Left ventricle myocardium inferior (tissue), 1 donor: ENCODE results near the gene HOXA13. TPM values are rescaled to one million over a fixed set of nuclear protein-coding genes. Genes with fewer than 3 reads are reported as not detected.

Source experiments
- DNase-seq: peaks from one replicate; pipeline ENCODE4 v3.0.0-alpha.2; 2020
- H3K27ac ChIP-seq: fragments of 200-600 bp; replicated peaks from 2 replicates; pipeline ENCODE4 v1.8.0; 2021
- H3K27me3 ChIP-seq: fragments of 200-600 bp; 2 replicates; pipeline ENCODE4 v1.8.0; 2021; ENCODE audit warnings: low read depth
- H3K36me3 ChIP-seq: fragments of 200-600 bp; 2 replicates; pipeline ENCODE4 v1.8.0; 2021
- H3K4me1 ChIP-seq: fragments of 200-600 bp; 2 replicates; pipeline ENCODE4 v1.8.0; 2021
- H3K4me3 ChIP-seq: fragments of 200-600 bp; 2 replicates; pipeline ENCODE4 v1.8.0; 2021; ENCODE audit warnings: mild to moderate bottlenecking, moderate library complexity
- H3K9me3 ChIP-seq: fragments of 200-600 bp; replicated peaks from 2 replicates; pipeline ENCODE4 v1.8.0; 2021
- intact Hi-C: fragments of 100-400 bp; cut with micrococcal nuclease; formaldehyde crosslinking; loops from one replicate; pipeline ENCODE4 v1.11.0; 2022
- total RNA-seq: library from RNA; stranded (reverse); fragmentation: NEBNext Ultra II Directional; extraction: Animal tissue kit (Norgen Biotek cat#: 25700); gene quantifications from one replicate; pipeline ENCODE4 v1.2.1, GENCODE V29; 2021
- TF ChIP-seq, protein P1 (sequence below): fragments of 200-600 bp; IDR thresholded peaks from 2 replicates; pipeline ENCODE4 v1.8.0; 2021; ENCODE audit warnings: antibody characterized with exemption, mild to moderate bottlenecking, borderline replicate concordance
- donor health status: DM: no; HTN: yes; CAD: no; lungs with severe emphysema.

Gene HOXA13
- total RNA-seq, 1 donor from 2014 or later: not detected

DNA sequence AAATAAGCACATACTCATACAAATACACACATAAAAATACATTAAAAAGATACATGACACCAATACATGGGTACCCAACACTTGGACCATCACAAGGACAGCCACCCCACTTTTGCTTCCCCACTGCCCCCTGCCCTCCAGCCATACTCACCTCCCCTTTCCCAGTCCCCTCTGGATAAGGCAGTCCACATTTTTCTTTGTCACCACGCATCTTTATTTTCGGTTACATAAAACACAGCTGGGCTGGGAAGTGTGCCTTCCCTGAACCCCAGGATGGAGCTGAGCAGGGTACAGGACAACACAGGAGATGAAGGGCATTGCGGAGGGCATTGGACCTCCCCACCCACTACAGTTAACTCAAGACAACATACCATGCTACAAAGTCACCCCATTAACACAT lies 46.4 kb downstream of the HOXA13 start:
- Histone ChIP-seq H3K9me3 (no peaks in the 10 kb centered on the region), H3K27me3 (peaks cover 100% of the 10 kb centered on the region), H3K4me3 (no peak overlapping the region), H3K36me3 (no peaks in the 10 kb centered on the region), H3K27ac (no peak overlapping the region), H3K4me1 (peaks cover 48% of the 10 kb centered on the region)
- TF ChIP-seq, protein P1, sequence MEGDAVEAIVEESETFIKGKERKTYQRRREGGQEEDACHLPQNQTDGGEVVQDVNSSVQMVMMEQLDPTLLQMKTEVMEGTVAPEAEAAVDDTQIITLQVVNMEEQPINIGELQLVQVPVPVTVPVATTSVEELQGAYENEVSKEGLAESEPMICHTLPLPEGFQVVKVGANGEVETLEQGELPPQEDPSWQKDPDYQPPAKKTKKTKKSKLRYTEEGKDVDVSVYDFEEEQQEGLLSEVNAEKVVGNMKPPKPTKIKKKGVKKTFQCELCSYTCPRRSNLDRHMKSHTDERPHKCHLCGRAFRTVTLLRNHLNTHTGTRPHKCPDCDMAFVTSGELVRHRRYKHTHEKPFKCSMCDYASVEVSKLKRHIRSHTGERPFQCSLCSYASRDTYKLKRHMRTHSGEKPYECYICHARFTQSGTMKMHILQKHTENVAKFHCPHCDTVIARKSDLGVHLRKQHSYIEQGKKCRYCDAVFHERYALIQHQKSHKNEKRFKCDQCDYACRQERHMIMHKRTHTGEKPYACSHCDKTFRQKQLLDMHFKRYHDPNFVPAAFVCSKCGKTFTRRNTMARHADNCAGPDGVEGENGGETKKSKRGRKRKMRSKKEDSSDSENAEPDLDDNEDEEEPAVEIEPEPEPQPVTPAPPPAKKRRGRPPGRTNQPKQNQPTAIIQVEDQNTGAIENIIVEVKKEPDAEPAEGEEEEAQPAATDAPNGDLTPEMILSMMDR: no peak
- DNase-seq: no peak
- intact Hi-C loops: no loop called here

DNA sequence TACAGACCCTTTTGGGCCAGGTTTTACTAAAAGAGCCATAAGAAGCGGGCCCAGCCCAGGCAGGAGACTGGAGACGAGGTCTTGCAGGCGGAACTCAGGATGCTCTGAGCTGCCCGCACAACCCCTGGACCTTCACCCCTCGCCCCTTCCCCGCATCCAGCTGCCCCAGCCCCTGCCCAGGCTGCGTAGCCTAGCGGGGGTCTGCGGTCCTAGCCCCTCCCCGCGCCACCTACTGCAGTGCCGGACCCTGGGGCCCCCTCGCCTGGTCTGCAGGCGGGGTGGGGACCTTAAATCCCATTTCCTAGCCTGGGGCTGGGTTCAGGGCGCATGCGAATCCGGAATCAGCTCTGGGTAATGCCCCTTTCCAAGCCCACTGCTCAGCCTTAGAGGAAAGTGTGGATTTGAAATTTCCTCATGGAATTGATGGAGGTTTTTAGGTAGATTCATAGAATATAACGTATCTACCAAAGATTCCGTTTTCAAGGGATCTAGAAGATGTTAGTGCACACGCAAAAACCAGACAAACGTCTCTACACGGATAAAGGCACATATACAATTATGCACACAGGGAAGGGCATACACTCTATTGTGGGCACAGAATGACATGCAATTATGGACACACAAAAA lies 47.0 kb downstream of the HOXA13 start:
- peaks cover 100% of the 10 kb centered on the region for H3K27me3 ChIP-seq
- peaks cover 54% of the 10 kb centered on the region for H3K4me1 ChIP-seq
- TF ChIP-seq, protein P1: no peak
- intact Hi-C loops: no loop called here
- H3K9me3 ChIP-seq: no peaks in the 10 kb centered on the region
- H3K36me3 ChIP-seq: no peaks in the 10 kb centered on the region
- no peak for DNase-seq
- H3K4me3 ChIP-seq: peak overlapping the region; percentile 28
- no peak overlapping the region for H3K27ac ChIP-seq

DNA sequence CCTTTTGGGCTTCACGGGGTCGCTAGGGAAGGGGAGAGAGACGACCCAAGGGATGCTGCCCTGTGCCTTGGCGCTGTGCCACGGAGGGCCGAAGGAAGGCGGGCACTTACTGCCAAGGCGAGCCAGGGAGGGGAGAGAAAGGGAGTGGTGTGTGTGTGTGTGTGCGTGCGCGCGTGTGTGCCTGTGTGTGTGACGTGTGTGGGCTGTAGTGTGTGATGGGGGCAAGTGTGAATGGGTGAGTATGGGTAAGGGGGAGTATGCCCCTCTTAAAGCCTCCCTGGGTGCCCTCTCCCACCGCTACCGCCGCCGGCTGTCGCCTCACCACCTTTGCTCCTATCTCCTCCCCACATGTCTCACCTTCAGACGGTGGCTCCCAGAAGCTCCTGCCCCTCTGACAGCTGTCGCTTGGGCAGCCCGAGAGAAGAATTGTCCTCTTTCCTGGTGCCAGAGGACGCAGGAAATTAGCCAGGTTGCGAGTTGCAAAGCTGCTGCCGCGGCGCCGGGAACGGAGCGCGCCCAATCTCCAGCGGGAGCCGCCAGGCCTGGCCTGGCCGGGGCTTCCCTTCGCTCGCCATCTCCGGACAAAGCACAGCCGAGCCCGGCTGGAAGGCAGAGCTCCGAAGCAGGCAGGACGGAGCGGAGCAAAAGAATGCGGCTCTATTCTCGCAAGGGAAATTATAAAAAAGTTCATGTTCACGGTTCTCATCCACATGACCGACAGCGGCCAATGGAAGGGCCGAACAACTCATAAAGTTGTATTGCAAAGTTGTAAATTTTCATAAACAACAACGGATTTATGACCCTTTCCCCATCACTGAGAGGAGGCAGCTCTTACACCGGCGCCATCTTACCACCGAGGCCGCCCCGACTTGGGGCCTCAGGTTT lies 47.7 kb downstream of the HOXA13 start, which contains the start of gene HOXA3:
Gene HOXA3 (minus strand): TSS at position 653 of the 885 bp plus-strand sequence. CDS start 41,943 bp downstream, outside the sequence.
- peak; percentile 9 for DNase-seq
- TF ChIP-seq, protein P1: no peak
- peak within 1 kb of the TSS; percentile 55 for H3K4me3 ChIP-seq
- peaks cover 100% of the 10 kb centered on the region for H3K27me3 ChIP-seq
- no peak within 1 kb of the TSS for H3K27ac ChIP-seq
- intact Hi-C loops: no loop called here
- H3K36me3 ChIP-seq: no peaks in the 10 kb centered on the region
- H3K9me3 ChIP-seq: no peaks in the 10 kb centered on the region
- peaks cover 62% of the 10 kb centered on the region for H3K4me1 ChIP-seq

DNA sequence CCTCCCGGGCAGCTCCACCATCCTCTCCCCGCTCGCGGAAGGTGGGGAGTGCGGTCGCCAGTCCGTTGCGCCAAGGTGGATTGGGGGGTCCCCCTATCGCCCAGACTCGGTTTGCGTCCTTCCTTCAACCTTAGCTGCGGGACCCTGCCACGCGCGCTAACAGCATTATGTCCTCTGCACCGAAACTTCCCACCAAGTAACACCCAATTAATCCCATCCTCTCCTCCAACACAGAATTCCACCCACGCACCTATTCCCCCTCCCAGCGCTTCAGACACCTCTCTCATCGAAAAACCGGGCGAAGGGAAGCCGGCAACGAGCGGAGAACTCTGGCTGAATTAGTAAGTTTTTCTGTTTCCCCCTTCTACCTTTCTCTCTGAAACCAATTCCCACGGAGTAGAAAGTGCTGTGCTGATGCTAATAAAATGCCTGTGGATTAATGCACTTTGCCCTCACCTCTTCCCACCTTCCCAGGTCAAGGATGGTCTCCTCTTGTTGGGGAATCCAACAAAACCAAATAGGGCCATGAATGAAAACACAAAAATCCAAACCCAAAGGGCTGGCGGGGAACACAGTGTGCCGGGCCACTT lies 48.5 kb downstream of the HOXA13 start:
- no peaks in the 10 kb centered on the region for H3K9me3 ChIP-seq
- DNase-seq: peak; percentile 12
- H3K4me1 ChIP-seq: peaks cover 62% of the 10 kb centered on the region
- intact Hi-C loops: no loop called here
- H3K27me3 ChIP-seq: peaks cover 100% of the 10 kb centered on the region
- TF ChIP-seq, protein P1: no peak
- no peak overlapping the region for H3K27ac ChIP-seq
- peak overlapping the region; percentile 55 for H3K4me3 ChIP-seq
- no peaks in the 10 kb centered on the region for H3K36me3 ChIP-seq

DNA sequence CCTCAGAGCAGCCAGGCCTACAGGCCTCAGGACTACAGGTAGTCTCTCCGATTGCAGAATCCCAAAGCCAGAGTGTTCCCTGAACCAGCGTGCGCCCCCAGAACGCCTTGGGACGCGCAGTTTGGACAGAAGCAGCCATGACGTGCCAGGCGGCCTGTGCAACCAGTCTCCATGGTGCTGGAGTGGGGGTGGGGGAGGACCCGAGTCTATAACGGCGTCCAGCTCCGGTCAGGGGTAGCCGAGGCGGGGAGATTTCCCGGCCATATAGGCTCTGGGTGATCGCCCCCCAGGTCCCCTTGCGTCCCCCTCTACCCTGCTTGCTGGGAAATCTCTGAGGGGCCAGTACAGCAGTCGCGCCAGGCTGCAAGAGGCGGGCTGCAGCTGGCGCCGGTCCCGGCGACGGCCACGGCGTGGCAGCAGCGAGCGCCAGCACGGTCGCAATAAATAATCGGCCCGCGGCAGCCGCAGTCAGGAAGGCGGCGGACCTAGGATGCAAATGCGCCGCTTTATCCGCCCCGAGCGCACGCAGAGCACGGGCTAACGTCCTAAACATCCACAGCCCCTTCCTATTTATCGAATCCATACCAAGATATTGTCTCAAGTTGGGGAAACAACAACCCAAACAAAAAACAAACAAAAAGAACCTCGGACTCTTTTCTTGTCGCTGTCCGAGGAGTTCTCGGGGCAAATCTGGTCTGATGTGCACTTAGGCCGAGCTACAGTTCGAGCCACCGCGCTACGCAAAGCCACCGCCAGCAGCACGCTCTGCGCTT lies 49.1 kb downstream of the HOXA13 start:
- H3K9me3 ChIP-seq: no peaks in the 10 kb centered on the region
- DNase-seq: peak; percentile 51
- H3K27me3 ChIP-seq: peaks cover 100% of the 10 kb centered on the region
- peak overlapping the region; percentile 55 for H3K4me3 ChIP-seq
- TF ChIP-seq, protein P1: peak; percentile 88
- peaks cover 56% of the 10 kb centered on the region for H3K4me1 ChIP-seq
- H3K27ac ChIP-seq: no peak overlapping the region
- intact Hi-C loops: no loop called here
- H3K36me3 ChIP-seq: no peaks in the 10 kb centered on the region
